ENCODE results near the gene LGR5. TPM values are rescaled to one million over a fixed set of nuclear protein-coding genes. Genes with fewer than 3 reads are reported as not detected.

The LGR5 gene
- total and polyA plus RNA-seq, 4 donors: 1.6 to 8.8 (median 7.2) TPM

DNA sequence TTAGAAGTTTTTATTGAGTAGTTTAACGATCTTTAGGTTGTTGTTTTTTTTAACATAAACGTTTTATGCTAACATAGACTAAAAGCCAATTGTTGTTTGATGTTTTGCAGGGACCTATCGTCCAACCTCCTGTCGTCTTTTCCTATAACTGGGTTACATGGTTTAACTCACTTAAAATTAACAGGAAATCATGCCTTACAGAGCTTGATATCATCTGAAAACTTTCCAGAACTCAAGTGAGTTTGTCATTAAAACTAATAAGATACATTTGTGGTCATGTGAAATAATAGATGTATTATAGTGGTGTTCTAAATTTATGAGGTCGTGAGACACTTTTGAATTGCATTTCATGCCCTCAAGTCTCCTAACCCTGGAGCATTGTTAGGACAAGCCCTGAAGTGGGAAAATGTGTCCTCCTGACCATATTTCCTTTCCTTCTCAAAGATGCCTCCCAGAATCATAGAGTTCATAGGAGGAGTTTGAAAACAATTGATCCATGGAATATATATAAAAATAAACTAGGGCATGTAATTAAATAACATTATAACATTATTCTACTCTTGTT is 139.2 kb downstream of the LGR5 start:
- no peak overlapping the region for H3K4me3 ChIP-seq (ENCODE audit: low read depth, low read length)
- H3K36me3 ChIP-seq (ENCODE audit: control insufficient read depth, insufficient read depth, low read length): no peaks in the 10 kb centered on the region
- H3K27ac ChIP-seq (ENCODE audit: low read depth, low read length): no peak overlapping the region
- WGBS (ENCODE audit: insufficient coverage): no CpG with 5 or more reads among the region's 5 CpGs
- no peaks in the 10 kb centered on the region for H3K27me3 ChIP-seq (ENCODE audit: control insufficient read depth, insufficient read depth, low read length)
- no peak for DNase-seq (ENCODE audit: low read depth in 4 of 6, low spot score in 6 of 6)
- no peaks in the 10 kb centered on the region for H3K9me3 ChIP-seq (ENCODE audit: control insufficient read depth, insufficient read depth, low read length)
- no peaks in the 10 kb centered on the region for H3K4me1 ChIP-seq (ENCODE audit: control insufficient read depth, insufficient read depth, low read length)

DNA sequence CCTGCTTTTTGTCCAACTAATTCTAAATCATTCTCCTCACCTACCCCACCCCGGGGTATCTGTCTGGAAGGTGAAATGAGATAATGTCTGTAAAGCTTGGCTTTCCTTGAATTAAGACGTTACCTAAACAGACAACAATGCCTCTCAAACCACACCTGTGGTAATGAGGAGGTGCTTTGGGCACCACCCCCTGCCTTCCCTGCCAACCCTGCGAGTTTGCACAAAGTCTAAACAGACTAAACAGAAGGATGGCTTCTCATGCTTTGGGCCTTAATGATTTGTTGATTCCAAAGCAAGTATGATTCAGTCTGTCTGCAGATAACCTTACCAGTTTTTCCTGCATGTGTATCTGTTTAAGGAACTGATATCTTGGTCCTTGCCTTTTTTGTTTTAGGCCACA is 141.6 kb downstream of the LGR5 start:
- Histone ChIP-seq H3K27ac (ENCODE audit: low read depth, low read length) (no peak overlapping the region), H3K4me3 (ENCODE audit: low read depth, low read length) (no peak overlapping the region), H3K4me1 (ENCODE audit: control insufficient read depth, insufficient read depth, low read length) (no peaks in the 10 kb centered on the region), H3K27me3 (ENCODE audit: control insufficient read depth, insufficient read depth, low read length) (no peaks in the 10 kb centered on the region), H3K36me3 (ENCODE audit: control insufficient read depth, insufficient read depth, low read length) (peaks cover 2% of the 10 kb centered on the region), H3K9me3 (ENCODE audit: control insufficient read depth, insufficient read depth, low read length) (no peaks in the 10 kb centered on the region)
- no CpG with 5 or more reads among the region's 3 CpGs for WGBS (ENCODE audit: insufficient coverage)
- no peak for DNase-seq (ENCODE audit: low read depth in 4 of 6, low spot score in 6 of 6)

DNA sequence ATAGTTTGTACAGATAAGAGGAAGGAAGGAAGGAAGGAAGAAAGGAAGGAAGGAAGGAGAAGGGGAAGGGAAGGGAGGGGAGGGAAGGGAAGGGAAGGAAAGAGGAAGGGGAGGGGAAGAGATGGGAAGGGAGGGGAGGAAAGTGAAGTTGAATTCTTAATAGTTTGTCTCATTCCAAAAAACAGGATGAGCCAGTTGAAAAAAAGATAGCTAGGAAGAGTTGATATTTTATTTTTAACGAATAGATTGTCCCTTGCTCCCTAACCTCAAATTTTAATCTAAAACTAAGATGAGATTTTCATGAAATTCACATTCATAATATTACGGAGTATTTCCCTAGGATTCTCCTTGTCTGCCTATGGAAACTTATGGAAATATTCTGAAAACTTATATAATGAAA is 143.3 kb downstream of the LGR5 start:
- DNase-seq (ENCODE audit: low read depth in 4 of 6, low spot score in 6 of 6): no peak
- Histone ChIP-seq H3K9me3 (ENCODE audit: control insufficient read depth, insufficient read depth, low read length) (no peaks in the 10 kb centered on the region), H3K36me3 (ENCODE audit: control insufficient read depth, insufficient read depth, low read length) (peaks cover 2% of the 10 kb centered on the region), H3K27me3 (ENCODE audit: control insufficient read depth, insufficient read depth, low read length) (no peaks in the 10 kb centered on the region), H3K27ac (ENCODE audit: low read depth, low read length) (no peak overlapping the region), H3K4me1 (ENCODE audit: control insufficient read depth, insufficient read depth, low read length) (no peaks in the 10 kb centered on the region), H3K4me3 (ENCODE audit: low read depth, low read length) (no peak overlapping the region)
- WGBS (ENCODE audit: insufficient coverage): no CpG with 5 or more reads among the region's 2 CpGs

DNA sequence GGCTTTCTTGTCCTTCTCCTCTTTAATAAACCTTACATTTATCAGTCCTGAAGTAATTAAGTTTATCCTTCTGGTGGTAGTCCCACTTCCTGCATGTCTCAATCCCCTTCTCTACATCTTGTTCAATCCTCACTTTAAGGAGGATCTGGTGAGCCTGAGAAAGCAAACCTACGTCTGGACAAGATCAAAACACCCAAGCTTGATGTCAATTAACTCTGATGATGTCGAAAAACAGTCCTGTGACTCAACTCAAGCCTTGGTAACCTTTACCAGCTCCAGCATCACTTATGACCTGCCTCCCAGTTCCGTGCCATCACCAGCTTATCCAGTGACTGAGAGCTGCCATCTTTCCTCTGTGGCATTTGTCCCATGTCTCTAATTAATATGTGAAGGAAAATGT is 144.8 kb downstream of the LGR5 start:
- Histone ChIP-seq H3K36me3 (ENCODE audit: control insufficient read depth, insufficient read depth, low read length) (peaks cover 2% of the 10 kb centered on the region), H3K27me3 (ENCODE audit: control insufficient read depth, insufficient read depth, low read length) (no peaks in the 10 kb centered on the region), H3K4me1 (ENCODE audit: control insufficient read depth, insufficient read depth, low read length) (no peaks in the 10 kb centered on the region), H3K4me3 (ENCODE audit: low read depth, low read length) (no peak overlapping the region), H3K27ac (ENCODE audit: low read depth, low read length) (no peak overlapping the region), H3K9me3 (ENCODE audit: control insufficient read depth, insufficient read depth, low read length) (no peaks in the 10 kb centered on the region)
- 94% methylated on average over 2 of the region's 3 CpGs for WGBS (ENCODE audit: insufficient coverage)
- DNase-seq (ENCODE audit: low read depth in 4 of 6, low spot score in 6 of 6): no peak

DNA sequence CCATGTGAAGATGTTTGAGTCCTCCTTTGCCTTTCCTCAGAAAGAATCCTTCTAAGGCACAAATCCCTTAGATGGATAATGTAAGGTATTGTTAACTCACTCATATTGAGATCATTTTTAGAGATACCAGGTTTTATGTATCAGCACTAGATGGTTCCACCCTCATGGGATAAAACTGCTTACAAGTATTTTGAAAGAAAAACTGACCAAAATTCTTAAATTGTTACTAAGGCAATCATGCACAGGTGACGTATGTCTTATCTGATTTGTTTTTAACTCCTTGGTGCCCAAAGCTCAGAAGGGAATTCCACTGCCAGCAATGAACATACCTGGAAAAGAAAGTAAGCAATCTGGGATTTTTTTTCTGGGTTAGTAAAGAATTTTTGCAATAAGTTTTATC is 145.6 kb downstream of the LGR5 start:
- H3K27me3 ChIP-seq (ENCODE audit: control insufficient read depth, insufficient read depth, low read length): no peaks in the 10 kb centered on the region
- peaks cover 2% of the 10 kb centered on the region for H3K36me3 ChIP-seq (ENCODE audit: control insufficient read depth, insufficient read depth, low read length)
- H3K9me3 ChIP-seq (ENCODE audit: control insufficient read depth, insufficient read depth, low read length): no peaks in the 10 kb centered on the region
- no peak overlapping the region for H3K4me3 ChIP-seq (ENCODE audit: low read depth, low read length)
- WGBS (ENCODE audit: insufficient coverage): no CpG with 5 or more reads among the region's 1 CpG
- no peak for DNase-seq (ENCODE audit: low read depth in 4 of 6, low spot score in 6 of 6)
- H3K4me1 ChIP-seq (ENCODE audit: control insufficient read depth, insufficient read depth, low read length): no peaks in the 10 kb centered on the region
- no peak overlapping the region for H3K27ac ChIP-seq (ENCODE audit: low read depth, low read length)

DNA sequence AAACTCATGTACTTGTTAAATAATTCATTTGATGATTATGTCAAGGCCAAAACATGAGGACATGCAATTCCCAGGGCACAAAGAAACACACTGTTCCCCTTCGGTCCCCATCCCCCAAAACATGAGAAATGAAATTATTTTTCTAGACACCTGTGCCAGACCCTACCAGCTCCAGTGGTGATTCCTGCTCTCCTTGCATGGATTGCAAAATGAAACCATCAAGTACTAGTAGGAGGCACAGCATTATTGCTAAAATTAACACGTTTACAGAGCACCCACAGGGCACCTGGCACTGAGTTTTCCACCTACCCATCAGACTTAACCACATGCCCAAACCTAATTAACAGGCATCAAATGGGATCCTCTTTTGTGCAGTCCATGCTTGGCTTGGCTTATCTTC is 147.4 kb downstream of the LGR5 start:
- Histone ChIP-seq H3K4me3 (ENCODE audit: low read depth, low read length) (no peak overlapping the region), H3K4me1 (ENCODE audit: control insufficient read depth, insufficient read depth, low read length) (no peaks in the 10 kb centered on the region), H3K27ac (ENCODE audit: low read depth, low read length) (no peak overlapping the region), H3K9me3 (ENCODE audit: control insufficient read depth, insufficient read depth, low read length) (no peaks in the 10 kb centered on the region), H3K27me3 (ENCODE audit: control insufficient read depth, insufficient read depth, low read length) (no peaks in the 10 kb centered on the region), H3K36me3 (ENCODE audit: control insufficient read depth, insufficient read depth, low read length) (peaks cover 2% of the 10 kb centered on the region)
- WGBS (ENCODE audit: insufficient coverage): 80% methylated on average over 2 of the region's 2 CpGs
- no peak for DNase-seq (ENCODE audit: low read depth in 4 of 6, low spot score in 6 of 6)

DNA sequence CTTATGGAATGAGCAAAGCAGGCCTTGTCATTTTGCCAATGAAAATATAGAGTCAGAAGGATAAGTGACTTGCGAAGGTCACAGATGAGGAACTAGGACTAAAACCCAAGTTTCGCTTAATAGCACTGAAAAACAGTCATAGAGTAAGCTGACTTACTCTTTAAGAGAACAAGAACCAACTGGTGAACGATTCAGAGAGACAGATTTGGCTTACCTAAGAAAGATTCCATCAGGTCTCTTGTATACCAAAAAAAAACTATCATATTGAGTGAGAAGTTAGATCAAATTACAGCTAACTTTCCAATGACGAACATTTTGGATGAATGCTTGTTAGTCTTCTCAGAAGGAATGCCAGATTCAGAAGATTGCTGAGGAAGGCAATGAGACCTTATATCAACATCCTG is 149.9 kb downstream of the LGR5 start:
- no peak overlapping the region for H3K27ac ChIP-seq (ENCODE audit: low read depth, low read length)
- no peaks in the 10 kb centered on the region for H3K9me3 ChIP-seq (ENCODE audit: control insufficient read depth, insufficient read depth, low read length)
- H3K27me3 ChIP-seq (ENCODE audit: control insufficient read depth, insufficient read depth, low read length): no peaks in the 10 kb centered on the region
- 87% methylated on average over 3 of the region's 4 CpGs for WGBS (ENCODE audit: insufficient coverage)
- no peaks in the 10 kb centered on the region for H3K4me1 ChIP-seq (ENCODE audit: control insufficient read depth, insufficient read depth, low read length)
- no peak overlapping the region for H3K4me3 ChIP-seq (ENCODE audit: low read depth, low read length)
- H3K36me3 ChIP-seq (ENCODE audit: control insufficient read depth, insufficient read depth, low read length): no peaks in the 10 kb centered on the region
- no peak for DNase-seq (ENCODE audit: low read depth in 4 of 6, low spot score in 6 of 6)

DNA sequence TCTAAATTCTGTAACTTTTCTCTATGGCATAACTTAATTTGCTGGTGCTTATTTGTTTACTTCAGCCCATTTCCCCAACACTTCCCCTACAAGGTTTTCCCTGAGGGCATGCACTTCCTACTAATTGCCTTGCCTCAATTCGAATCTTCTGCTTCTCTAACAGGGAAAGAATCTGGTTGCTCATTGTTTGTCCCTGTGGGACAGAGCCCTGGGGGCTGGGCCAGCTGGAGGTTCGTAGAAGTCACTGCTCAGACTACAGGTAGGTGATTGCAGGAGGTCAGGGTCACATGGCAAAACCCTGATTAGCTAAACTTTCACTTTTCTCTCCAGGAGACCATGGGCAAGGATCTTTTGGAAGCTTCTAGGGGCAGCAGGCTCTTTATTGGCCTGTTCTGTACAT is 152.0 kb downstream of the LGR5 start:
- no peaks in the 10 kb centered on the region for H3K9me3 ChIP-seq (ENCODE audit: control insufficient read depth, insufficient read depth, low read length)
- WGBS (ENCODE audit: insufficient coverage): no CpG with 5 or more reads among the region's 2 CpGs
- H3K36me3 ChIP-seq (ENCODE audit: control insufficient read depth, insufficient read depth, low read length): no peaks in the 10 kb centered on the region
- no peak overlapping the region for H3K27ac ChIP-seq (ENCODE audit: low read depth, low read length)
- H3K27me3 ChIP-seq (ENCODE audit: control insufficient read depth, insufficient read depth, low read length): no peaks in the 10 kb centered on the region
- no peaks in the 10 kb centered on the region for H3K4me1 ChIP-seq (ENCODE audit: control insufficient read depth, insufficient read depth, low read length)
- no peak overlapping the region for H3K4me3 ChIP-seq (ENCODE audit: low read depth, low read length)
- DNase-seq (ENCODE audit: low read depth in 4 of 6, low spot score in 6 of 6): no peak

DNA sequence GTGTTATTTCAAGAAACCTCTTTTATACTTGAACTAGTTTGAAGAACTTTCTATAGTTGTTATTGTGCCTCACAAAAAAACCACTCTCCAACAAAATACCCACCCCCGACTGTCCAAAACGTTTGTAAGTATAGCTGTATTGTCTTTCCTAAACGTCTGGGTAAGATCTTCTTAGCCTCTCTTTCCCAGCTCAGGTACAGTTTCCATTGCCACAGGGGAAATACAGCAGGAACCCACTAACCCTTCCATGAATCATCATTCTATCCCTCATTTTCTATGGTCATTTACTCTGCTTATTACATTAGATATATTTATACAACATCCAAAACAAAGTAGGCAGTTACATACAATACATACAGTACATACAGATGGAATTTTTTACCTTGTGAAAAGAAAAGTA is 153.2 kb downstream of the LGR5 start:
- no CpG with 5 or more reads among the region's 3 CpGs for WGBS (ENCODE audit: insufficient coverage)
- no peaks in the 10 kb centered on the region for H3K36me3 ChIP-seq (ENCODE audit: control insufficient read depth, insufficient read depth, low read length)
- no peak for DNase-seq (ENCODE audit: low read depth in 4 of 6, low spot score in 6 of 6)
- H3K27ac ChIP-seq (ENCODE audit: low read depth, low read length): no peak overlapping the region
- no peaks in the 10 kb centered on the region for H3K9me3 ChIP-seq (ENCODE audit: control insufficient read depth, insufficient read depth, low read length)
- H3K27me3 ChIP-seq (ENCODE audit: control insufficient read depth, insufficient read depth, low read length): no peaks in the 10 kb centered on the region
- no peaks in the 10 kb centered on the region for H3K4me1 ChIP-seq (ENCODE audit: control insufficient read depth, insufficient read depth, low read length)
- H3K4me3 ChIP-seq (ENCODE audit: low read depth, low read length): no peak overlapping the region

DNA sequence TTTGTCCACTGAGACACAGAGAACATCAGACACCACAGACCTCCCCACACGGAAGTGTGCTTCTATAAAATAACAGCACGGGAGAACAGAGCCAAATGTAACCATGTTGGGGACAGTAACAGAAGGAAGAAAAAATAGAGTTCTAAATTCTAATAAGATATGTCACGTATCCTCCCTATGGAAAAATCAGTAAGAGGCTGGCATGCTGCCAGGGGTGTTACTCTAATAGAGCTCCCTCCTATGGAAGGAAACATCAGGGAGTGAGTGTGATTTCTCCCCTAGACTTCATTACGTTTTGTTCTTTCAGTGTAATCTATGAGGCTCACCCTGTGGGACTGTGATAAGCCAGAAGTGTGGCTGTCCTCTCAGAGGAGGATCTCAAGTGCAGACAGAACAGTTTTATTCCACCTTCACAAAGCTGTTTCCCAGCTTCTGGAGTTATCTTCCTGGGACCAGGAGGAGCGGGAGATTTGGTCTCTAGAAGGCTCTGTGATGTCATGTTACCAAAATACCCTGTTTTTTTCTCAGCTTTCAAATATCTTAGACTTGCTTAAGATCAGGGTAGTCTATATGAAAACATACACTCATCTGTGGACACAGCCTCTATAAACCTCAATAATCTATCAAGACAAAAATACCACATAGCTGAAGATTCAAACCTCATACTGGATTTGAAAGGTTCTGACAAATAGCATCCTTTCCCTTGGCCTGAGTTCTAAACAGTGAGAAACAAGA is 154.8 kb downstream of the LGR5 start:
- Histone ChIP-seq H3K9me3 (ENCODE audit: control insufficient read depth, insufficient read depth, low read length) (no peaks in the 10 kb centered on the region), H3K36me3 (ENCODE audit: control insufficient read depth, insufficient read depth, low read length) (no peaks in the 10 kb centered on the region), H3K4me1 (ENCODE audit: control insufficient read depth, insufficient read depth, low read length) (no peaks in the 10 kb centered on the region), H3K27me3 (ENCODE audit: control insufficient read depth, insufficient read depth, low read length) (no peaks in the 10 kb centered on the region), H3K4me3 (ENCODE audit: low read depth, low read length) (no peak overlapping the region), H3K27ac (ENCODE audit: low read depth, low read length) (no peak overlapping the region)
- peak in 1 of 6 donors; percentile 71 for DNase-seq (ENCODE audit: low read depth in 4 of 6, low spot score in 6 of 6)
- 40% methylated on average over 1 of the region's 5 CpGs for WGBS (ENCODE audit: insufficient coverage)

Measured in spinal cord (tissue), 10 donors.